Adrenal gland (tissue), 12 donors: ENCODE measurements around the gene UXS1. TPM values are rescaled to one million over a fixed set of nuclear protein-coding genes. Genes with fewer than 3 reads are reported as not detected.

ENCODE experiments used
- DNase-seq, 7 donors: peaks; one replicate each; pipeline ENCODE4 v3.0.0-alpha.2; 2019 to 2020
- H3K27ac ChIP-seq, 5 donors: fragments of 200-600 bp; sonication (generic) in 4 of 5; 1 replicate in 3 of 5; 2 replicates in 2 of 5; pipeline versions ENCODE4 v1.5.1 to v1.8.0; 2016 to 2020; ENCODE audit warnings: mild to moderate bottlenecking in 1 of 5
- H3K27me3 ChIP-seq: fragments of 200-600 bp; 2 replicates; pipeline ENCODE4 v1.8.0; 2021
- H3K36me3 ChIP-seq, 2 donors: fragments of 200-600 bp; replicated peaks in 1 of 2; 1 replicate in 1 of 2; 2 replicates in 1 of 2; pipeline versions ENCODE4 v1.5.1 to v1.8.0; 2018 to 2022
- H3K4me1 ChIP-seq, 2 donors: fragments of 200-600 bp; replicated peaks in 1 of 2; 1 replicate in 1 of 2; 2 replicates in 1 of 2; pipeline versions ENCODE4 v1.5.1 to v1.8.0; 2018 to 2021
- H3K4me3 ChIP-seq, 4 donors: fragments of 200-600 bp; sonication (generic) in 3 of 4; one replicate each; pipeline ENCODE4 v1.5.1; 2016 to 2018
- H3K9me3 ChIP-seq, 3 donors: fragments of 200-600 bp; sonication (generic) in 1 of 3; replicated peaks in 1 of 3; 1 replicate in 2 of 3; 2 replicates in 1 of 3; pipeline versions ENCODE4 v1.5.1 to v1.8.0; 2016 to 2021
- POLR2A ChIP-seq, 2 donors: fragments of 450-650 bp; IDR thresholded peaks; one replicate each; pipeline ENCODE4 v1.6.1; 2017; ENCODE audit warnings: antibody characterized with exemption in 2 of 2, mild to moderate bottlenecking in 2 of 2, moderate library complexity in 1 of 2
- WGBS, 4 donors: extraction: QIAGEN DNeasy Blood & Tissue Kit in 2 of 4; methylation state at CpG; one replicate each; pipeline versions ENCODE4 v1.1.5 to v1.1.7; 2013 to 2017; 5-methylcytosine and 5-hydroxymethylcytosine counted together
- intact Hi-C, 2 donors: fragments of 100-400 bp; cut with DNase I; formaldehyde crosslinking; loops; one replicate each; pipeline versions ENCODE4 v1.14.1 to v1.15.0; 2022 to 2023
- polyA plus RNA-seq, 3 donors: library from polyadenylated mRNA; stranded (reverse); fragments of 200-250 nt in 2 of 3; fragments of 350-450 nt in 1 of 3; fragmentation: Illumina TruSeq in 1 of 3; extraction: RNeasy Lipid Tissue Mini Kit (QIAGEN cat#74804) in 1 of 3; gene quantifications; one replicate each; pipeline ENCODE4 v1.2.3, GENCODE V29; 2013 to 2014
- total RNA-seq, 9 donors: library from RNA; depleted of rRNA in 4 of 9; stranded (reverse); fragments of >200 nt in 4 of 9; fragments of 120-200 nt in 1 of 9; fragmentation: NEBNext Ultra II Directional in 1 of 9; extraction: Animal tissue kit (Norgen Biotek cat#: 25700) in 1 of 9; gene quantifications; one replicate each; pipeline versions ENCODE4 v1.1.0 to v1.2.4, GENCODE V29; 2013 to 2023
- TF ChIP-seq, protein P1 (sequence below), 6 experiments: fragments of 450-650 bp in 4 of 6; fragments of 200-600 bp in 2 of 6; sonication (generic) in 1 of 6; IDR thresholded peaks; 1 replicate in 5 of 6; 2 replicates in 1 of 6; pipeline versions ENCODE4 v1.5.1 to v1.8.0; 2016 to 2021; ENCODE audit warnings: antibody characterized with exemption in 6 of 6, mild to moderate bottlenecking in 2 of 6, moderate library complexity in 1 of 6
- donor health status: healthy with polysubstance abuse.
- donor health status: Bipolar disorder and iron deficiency.
- donor health status: DM: yes; HTN: yes; CAD: no.
- donor health status: DM: no; HTN: no; CAD: no.
- donor health status: DM: no; HTN: no; CAD: no.
- donor health status: DM: yes; HTN: yes; CAD: no.

Gene UXS1
- total and polyA plus RNA-seq, 12 donors: 5.7 to 145 (median 22.3) TPM

GRCh38 chr2:106178716-106179115, 15.4 kb downstream of the UXS1 start:
- H3K4me3 ChIP-seq: no peak overlapping the region
- 90 to 97% (median 96%) methylated on average over 7 of the region's 7 CpGs for WGBS, 4 donors
- TF ChIP-seq POLR2A (IDR thresholded peaks at IDR 0.05): no peak
- TF ChIP-seq, protein P1, sequence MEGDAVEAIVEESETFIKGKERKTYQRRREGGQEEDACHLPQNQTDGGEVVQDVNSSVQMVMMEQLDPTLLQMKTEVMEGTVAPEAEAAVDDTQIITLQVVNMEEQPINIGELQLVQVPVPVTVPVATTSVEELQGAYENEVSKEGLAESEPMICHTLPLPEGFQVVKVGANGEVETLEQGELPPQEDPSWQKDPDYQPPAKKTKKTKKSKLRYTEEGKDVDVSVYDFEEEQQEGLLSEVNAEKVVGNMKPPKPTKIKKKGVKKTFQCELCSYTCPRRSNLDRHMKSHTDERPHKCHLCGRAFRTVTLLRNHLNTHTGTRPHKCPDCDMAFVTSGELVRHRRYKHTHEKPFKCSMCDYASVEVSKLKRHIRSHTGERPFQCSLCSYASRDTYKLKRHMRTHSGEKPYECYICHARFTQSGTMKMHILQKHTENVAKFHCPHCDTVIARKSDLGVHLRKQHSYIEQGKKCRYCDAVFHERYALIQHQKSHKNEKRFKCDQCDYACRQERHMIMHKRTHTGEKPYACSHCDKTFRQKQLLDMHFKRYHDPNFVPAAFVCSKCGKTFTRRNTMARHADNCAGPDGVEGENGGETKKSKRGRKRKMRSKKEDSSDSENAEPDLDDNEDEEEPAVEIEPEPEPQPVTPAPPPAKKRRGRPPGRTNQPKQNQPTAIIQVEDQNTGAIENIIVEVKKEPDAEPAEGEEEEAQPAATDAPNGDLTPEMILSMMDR (IDR thresholded peaks at IDR 0.05): no peak
- H3K9me3 ChIP-seq: no peaks in the 10 kb centered on the region
- no peaks in the 10 kb centered on the region for H3K36me3 ChIP-seq
- H3K27me3 ChIP-seq: no peaks in the 10 kb centered on the region
- DNase-seq: no peak
- no peak overlapping the region for H3K27ac ChIP-seq
- peaks cover 0 to 11% of the 10 kb centered on the region in 2 donors for H3K4me1 ChIP-seq
- intact Hi-C loops: no loop called here

DNA sequence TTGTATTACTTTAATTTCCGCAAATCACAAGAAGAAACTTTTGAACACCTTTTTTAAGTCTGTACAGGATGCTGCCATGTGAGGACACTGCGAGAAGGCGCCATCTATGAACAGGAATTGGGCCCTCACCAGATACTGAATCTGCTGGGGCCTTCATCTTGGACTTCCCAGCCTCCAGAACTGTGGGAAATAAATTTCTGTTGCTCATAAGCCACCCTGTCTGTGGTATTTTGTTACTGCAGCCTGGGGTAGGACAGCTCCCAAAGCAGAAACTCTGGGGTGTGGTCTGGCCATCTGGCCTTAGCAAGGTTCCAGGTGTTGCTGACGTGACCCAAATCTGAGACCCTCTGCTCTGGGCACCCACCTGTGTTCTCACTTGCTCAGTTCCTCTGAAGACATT, 16.5 kb downstream of the UXS1 start:
- intact Hi-C loops: no loop called here
- TF ChIP-seq, protein P1 (IDR thresholded peaks at IDR 0.05): no peak
- TF ChIP-seq POLR2A (IDR thresholded peaks at IDR 0.05): no peak
- no peaks in the 10 kb centered on the region for H3K36me3 ChIP-seq
- 98 to 99% (median 98%) methylated on average over 4 of the region's 4 CpGs for WGBS, 4 donors
- no peaks in the 10 kb centered on the region for H3K27me3 ChIP-seq
- no peaks in the 10 kb centered on the region for H3K9me3 ChIP-seq
- no peak overlapping the region for H3K4me3 ChIP-seq
- no peaks in the 10 kb centered on the region for H3K4me1 ChIP-seq
- DNase-seq: no peak
- no peak overlapping the region for H3K27ac ChIP-seq

GRCh38 chr2:106176446-106177099, 17.5 kb downstream of the UXS1 start:
- Histone ChIP-seq H3K4me1 (no peaks in the 10 kb centered on the region), H3K27me3 (no peaks in the 10 kb centered on the region), H3K27ac (no peak overlapping the region), H3K36me3 (no peaks in the 10 kb centered on the region), H3K4me3 (no peak overlapping the region), H3K9me3 (no peaks in the 10 kb centered on the region)
- TF ChIP-seq, protein P1 (IDR thresholded peaks at IDR 0.05): no peak
- no peak for TF ChIP-seq POLR2A (IDR thresholded peaks at IDR 0.05)
- WGBS, 4 donors: 85 to 91% (median 89%) methylated on average over 8 to 9 of the region's 9 CpGs
- no peak for DNase-seq
- intact Hi-C loops: no loop called here

DNA sequence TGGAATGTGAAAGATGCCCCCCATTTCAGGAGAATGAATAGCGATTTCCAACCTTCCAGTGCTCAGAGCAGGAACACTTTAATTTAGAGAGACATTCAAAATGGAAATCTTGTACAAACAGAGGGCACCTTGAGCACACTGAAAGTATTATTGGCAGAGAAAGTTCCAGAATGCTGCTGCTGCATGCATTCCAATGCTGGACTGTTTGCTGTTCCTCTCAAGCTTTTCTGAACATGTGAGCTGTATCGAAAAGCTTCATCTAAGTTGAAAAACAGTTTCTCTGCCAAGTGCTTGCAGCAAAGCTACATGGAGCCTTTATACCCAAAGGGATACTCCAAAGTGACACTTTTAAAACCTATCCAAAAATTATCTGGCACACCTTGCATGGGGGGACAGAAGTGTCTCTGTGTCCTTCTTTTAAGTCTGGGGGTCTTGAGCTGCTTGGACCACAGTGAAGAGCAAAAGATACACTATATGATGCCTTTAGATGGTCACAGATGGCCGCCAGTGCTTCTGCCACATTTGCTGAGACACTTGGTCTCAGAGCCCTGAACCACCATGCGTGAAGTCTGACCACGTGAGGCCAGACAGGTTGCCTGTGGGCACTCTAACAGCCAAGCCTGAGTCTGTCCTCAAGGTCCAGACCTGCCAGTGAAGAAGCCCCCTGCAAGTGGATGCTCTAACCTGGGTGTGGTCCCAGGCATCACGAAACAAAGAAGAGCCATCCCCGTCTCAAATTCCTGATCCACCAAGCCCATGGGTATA, 18.8 kb downstream of the UXS1 start:
- Histone ChIP-seq H3K36me3 (no peaks in the 10 kb centered on the region), H3K27me3 (no peaks in the 10 kb centered on the region), H3K4me1 (no peaks in the 10 kb centered on the region), H3K27ac (no peak overlapping the region), H3K9me3 (no peaks in the 10 kb centered on the region), H3K4me3 (no peak overlapping the region)
- no peak for TF ChIP-seq POLR2A (IDR thresholded peaks at IDR 0.05)
- TF ChIP-seq, protein P1 (IDR thresholded peaks at IDR 0.05): no peak
- intact Hi-C loops: no loop called here
- 86 to 95% (median 91%) methylated on average over 6 to 7 of the region's 7 CpGs for WGBS, 4 donors
- no peak for DNase-seq
